GM12878 (cell line): ENCODE data around the gene ZFP14. TPM values are rescaled to one million over a fixed set of nuclear protein-coding genes. Genes with fewer than 3 reads are reported as not detected.
"Not testable (repeated sequence)": the region's sequence is repeated elsewhere in the genome, so short reads cannot be mapped to it uniquely, and the experiment has no call there.

ENCODE experiments used
- ATAC-seq: fragments of 200-7000 bp; cut with Tn5 transposase; 3 replicates; pipeline ENCODE4 v1.9.1; 2020; ENCODE audit warnings: mild to moderate bottlenecking, moderate library complexity
- BruUV-seq: library from RNA; stranded (reverse); fragments of 400-500 nt; replicated peaks from 2 replicates; lab custom pipeline; 2021; lab: Mats Ljungman, UMichigan
- CTCF ChIA-PET: fragments of 300-600 bp; sonication (Branson Sonifier 250); formaldehyde crosslinking; extraction: SDS; loops from one replicate; lab custom pipeline; 2021; ENCODE audit warnings: inconsistent platforms; lab: Yijun Ruan, JAX
- POLR2A ChIA-PET: fragments of 350-600 bp; formaldehyde crosslinking; extraction: SDS; loops from one replicate; lab custom pipeline; 2021; ENCODE audit warnings: inconsistent platforms; lab: Charles Lee
- RAD21 ChIA-PET: fragments of 300-600 bp; sonication (Branson Sonifier 250); formaldehyde crosslinking; loops from one replicate; lab custom pipeline; 2023; ENCODE audit warnings: antibody characterized with exemption; ENCODE audit not compliant: unreplicated experiment; lab: Charles Lee
- SMC1A ChIA-PET: fragments of 300-600 bp; sonication (Branson Sonifier 250); formaldehyde crosslinking; loops from one replicate; lab custom pipeline; 2023; ENCODE audit not compliant: unreplicated experiment, uncharacterized antibody; lab: Charles Lee
- DNase-seq: peaks from one replicate; pipeline ENCODE4 v3.0.0-alpha.2; 2011; ENCODE audit warnings: low read depth, low spot score
- FAIRE-seq: peaks from 3 replicates; lab custom pipeline; 2011; peaks lifted over from hg19 to GRCh38; lab: Jason Lieb, UNC
- H2AFZ ChIP-seq: 2 replicates; pipeline ENCODE4 v1.6.0; 2011; ENCODE audit warnings: low read depth, low read length, control low read depth; ENCODE audit not compliant: control insufficient read depth
- H3K27ac ChIP-seq: 2 replicates; pipeline ENCODE4 v1.5.1; 2011; ENCODE audit warnings: control low read depth; ENCODE audit not compliant: control insufficient read depth, insufficient read depth
- H3K27me3 ChIP-seq, 2 experiments: replicated peaks in 1 of 2; 2 replicates each; pipeline versions ENCODE4 v1.6.0 to v1.6.1; 2011; ENCODE audit warnings: low read length in 1 of 2; ENCODE audit not compliant: control insufficient read depth in 2 of 2, insufficient read depth in 2 of 2
- H3K36me3 ChIP-seq, 2 experiments: 2 replicates each; pipeline ENCODE4 v1.5.1; 2011; ENCODE audit warnings: low read length in 1 of 2; ENCODE audit not compliant: control insufficient read depth in 2 of 2, insufficient read depth in 2 of 2
- H3K4me1 ChIP-seq: 2 replicates; pipeline ENCODE4 v1.6.1; 2011; ENCODE audit warnings: mild to moderate bottlenecking, low read length, moderate library complexity, mixed read lengths; ENCODE audit not compliant: control insufficient read depth, insufficient read depth
- H3K4me2 ChIP-seq: 2 replicates; pipeline ENCODE4 v1.6.0; 2011; ENCODE audit warnings: control low read depth; ENCODE audit not compliant: control insufficient read depth, insufficient read depth
- H3K4me3 ChIP-seq: fragments of 200-600 bp; sonication (generic); 2 replicates; pipeline ENCODE4 v1.5.1; 2016
- H3K79me2 ChIP-seq: 2 replicates; pipeline ENCODE4 v1.6.0; 2011; ENCODE audit warnings: low read length; ENCODE audit not compliant: control insufficient read depth, insufficient read depth
- H3K9ac ChIP-seq: 2 replicates; pipeline ENCODE4 v1.8.0; 2011; ENCODE audit warnings: low read length, control low read depth, mixed read lengths; ENCODE audit not compliant: control insufficient read depth, insufficient read depth
- H3K9me3 ChIP-seq: replicated peaks from 3 replicates; pipeline ENCODE4 v1.5.1; 2011; ENCODE audit warnings: mild to moderate bottlenecking, low read length; ENCODE audit not compliant: control insufficient read depth, insufficient read depth
- H4K20me1 ChIP-seq: 2 replicates; pipeline ENCODE4 v1.6.0; 2011; ENCODE audit not compliant: control insufficient read depth, insufficient read depth
- WGBS: methylation state at CpG from one replicate; pipeline ENCODE4 v1.1.6; 2016; ENCODE audit warnings: low lambda C conversion rate; ENCODE audit not compliant: insufficient replicate concordance, insufficient coverage; ENCODE audit errors: missing lambda C conversion rate; 5-methylcytosine and 5-hydroxymethylcytosine counted together
- in situ Hi-C: fragments of 300-500 bp; cut with MboI; formaldehyde crosslinking; loops from 9 replicates; pipeline ENCODE4 v1.14.3; 2018; ENCODE audit warnings: mixed read lengths
- intact Hi-C: fragments of 100-400 bp; cut with micrococcal nuclease; formaldehyde crosslinking; loops from one replicate; pipeline ENCODE4 v1.14.2; 2022; ENCODE audit not compliant: unreplicated experiment
- polyA plus RNA-seq, 11 experiments: library from polyadenylated mRNA; depleted of rRNA in 4 of 11; unstranded in 6 of 11; stranded (reverse) in 5 of 11; fragments of >200 nt; fragmentation: Nextera tagmentation in 4 of 11; fragmentation: Illumina TruSeq in 1 of 11; extraction: Ambion mirVana in 4 of 11; extraction: Trizol in 1 of 11; gene quantifications; 1 replicate in 1 of 11; 2 replicates in 10 of 11; pipeline versions ENCODE4 v1.2.1 to v1.2.3, GENCODE V29; 2011 to 2016; ENCODE audit warnings: inconsistent platforms in 2 of 11, missing spikeins in 2 of 11, low read depth in 1 of 11
- total RNA-seq, 4 experiments: library from RNA; depleted of rRNA in 3 of 4; stranded (reverse); fragments of >200 nt in 3 of 4; fragmentation: Illumina TruSeq in 1 of 4; extraction: Trizol in 1 of 4; gene quantifications; 2 replicates each; pipeline versions ENCODE4 v1.2.1 to v1.2.3, GENCODE V29; 2013 to 2021

ZFP14 gene
- total and polyA plus RNA-seq, 10 of the 15 experiments (the other 5 are each of a cell fraction or from before 2014, with no cell fraction given) = 0.61 to 2.6 (median 0.83) TPM

DNA sequence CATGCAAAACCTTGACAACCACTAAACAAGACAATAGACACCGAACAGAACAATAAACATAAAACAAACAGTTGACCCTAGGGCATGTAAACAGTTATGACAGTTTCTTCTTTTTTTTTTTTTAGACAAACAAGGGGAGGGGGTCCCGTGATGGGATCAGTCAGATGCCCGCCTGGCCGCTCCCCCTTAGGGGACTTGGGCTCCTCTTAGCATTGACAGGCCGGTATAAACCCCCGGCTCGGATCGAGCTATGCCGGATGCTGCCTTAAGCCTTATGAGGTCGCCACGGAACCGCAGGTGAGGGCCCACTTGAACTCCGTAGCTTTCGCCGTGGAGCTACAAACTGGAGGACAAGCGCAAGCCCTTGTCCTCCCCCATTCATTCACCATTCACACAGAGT is 49.5 kb downstream of the ZFP14 start:
- H3K9me3 ChIP-seq, H4K20me1 ChIP-seq, DNase-seq, H3K4me1 ChIP-seq, H3K4me3 ChIP-seq, H3K27ac ChIP-seq, in situ Hi-C loops, H3K36me3 ChIP-seq, BruUV-seq, POLR2A ChIA-PET, intact Hi-C loops, ATAC-seq, RAD21 ChIA-PET, CTCF ChIA-PET, H2AFZ ChIP-seq, H3K9ac ChIP-seq, FAIRE-seq, H3K27me3 ChIP-seq, H3K4me2 ChIP-seq, SMC1A ChIA-PET, H3K79me2 ChIP-seq: not testable (repeated sequence)
- WGBS = 97% methylated on average over 14 of the region's 16 CpGs

DNA sequence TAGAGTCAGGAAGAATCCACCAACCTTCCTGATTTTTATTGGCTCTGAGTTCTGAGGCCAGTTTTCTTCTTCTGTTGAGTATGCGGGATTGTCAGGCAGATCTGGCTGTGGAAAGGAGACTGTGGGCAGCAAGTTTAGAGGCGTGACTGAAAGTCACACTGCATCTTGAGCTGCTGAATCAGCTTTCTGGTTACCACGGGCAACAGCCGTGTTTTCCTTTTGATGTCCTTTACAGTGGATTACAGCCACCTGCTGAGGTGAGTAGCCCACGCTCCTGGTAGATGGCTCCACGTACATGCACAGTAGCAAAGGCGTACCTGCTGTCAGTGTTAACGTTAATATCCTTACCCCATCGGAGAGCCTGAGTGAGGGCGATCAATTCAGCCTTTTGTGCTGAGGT is 52.4 kb downstream of the ZFP14 start:
- RAD21 ChIA-PET, CTCF ChIA-PET, DNase-seq, H3K9me3 ChIP-seq, in situ Hi-C loops, H3K4me2 ChIP-seq, BruUV-seq, H3K27me3 ChIP-seq, FAIRE-seq, POLR2A ChIA-PET, SMC1A ChIA-PET, H3K79me2 ChIP-seq, H2AFZ ChIP-seq, H3K4me3 ChIP-seq, H4K20me1 ChIP-seq, H3K27ac ChIP-seq, H3K4me1 ChIP-seq, intact Hi-C loops, ATAC-seq, H3K9ac ChIP-seq, H3K36me3 ChIP-seq: not testable (repeated sequence)
- WGBS = 94% methylated on average over 10 of the region's 10 CpGs

DNA sequence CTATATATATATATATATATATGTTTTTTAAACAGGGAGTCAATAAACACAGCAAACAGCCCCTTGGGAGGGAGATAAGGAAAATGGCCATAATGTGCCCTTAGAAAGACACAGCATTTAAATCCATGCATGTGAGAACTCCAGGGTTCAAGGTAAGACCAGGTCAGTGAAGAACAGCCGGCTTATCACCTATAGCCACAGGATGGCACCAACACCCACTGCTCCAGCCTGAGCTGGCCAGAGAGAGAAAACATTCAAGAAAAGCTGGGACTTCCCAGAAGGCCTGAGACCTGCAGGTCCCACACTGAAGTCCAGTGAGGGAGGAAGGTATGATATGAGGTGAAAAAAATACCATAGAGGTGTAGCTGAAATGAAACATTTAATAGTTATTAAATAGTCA is 63.8 kb downstream of the ZFP14 start:
- SMC1A ChIA-PET, H2AFZ ChIP-seq, RAD21 ChIA-PET, ATAC-seq, H3K9ac ChIP-seq, DNase-seq, H3K79me2 ChIP-seq, H3K27ac ChIP-seq, FAIRE-seq, H3K36me3 ChIP-seq, BruUV-seq, H3K4me3 ChIP-seq, H3K4me1 ChIP-seq, H3K4me2 ChIP-seq, POLR2A ChIA-PET, H4K20me1 ChIP-seq, CTCF ChIA-PET, intact Hi-C loops, H3K27me3 ChIP-seq, H3K9me3 ChIP-seq, in situ Hi-C loops: not testable (repeated sequence)
- WGBS = no CpG with 5 or more reads among the region's 1 CpG

DNA sequence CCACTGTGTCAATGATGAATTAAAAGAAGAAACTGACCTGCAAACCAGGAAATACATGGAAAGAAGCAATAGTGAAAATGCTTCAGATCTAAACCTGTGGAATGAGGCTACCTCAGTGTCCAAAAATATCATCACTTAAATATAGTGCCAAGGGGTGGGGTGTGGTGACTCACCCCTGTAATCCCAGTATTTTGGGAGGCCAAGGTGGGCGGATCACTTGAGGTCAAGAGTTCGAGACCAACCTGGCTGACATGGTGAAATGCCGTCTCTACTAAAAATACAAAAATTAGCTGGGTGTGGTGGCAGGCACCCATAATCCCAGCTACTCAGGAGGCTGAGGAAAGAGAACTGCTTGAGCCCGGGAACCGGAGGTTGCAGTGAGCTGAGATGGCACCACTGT is 64.9 kb downstream of the ZFP14 start:
- DNase-seq, H2AFZ ChIP-seq, H3K4me2 ChIP-seq, in situ Hi-C loops, ATAC-seq, H3K36me3 ChIP-seq, H3K4me3 ChIP-seq, H3K27me3 ChIP-seq, BruUV-seq, SMC1A ChIA-PET, H3K9me3 ChIP-seq, CTCF ChIA-PET, H3K9ac ChIP-seq, FAIRE-seq, RAD21 ChIA-PET, H3K27ac ChIP-seq, intact Hi-C loops, POLR2A ChIA-PET, H3K4me1 ChIP-seq, H4K20me1 ChIP-seq, H3K79me2 ChIP-seq: not testable (repeated sequence)
- WGBS = 100% methylated on average over 5 of the region's 5 CpGs
